Pulmonary artery endothelial cell (primary cell): ENCODE data around the gene APBB1IP. TPM values are rescaled to one million over a fixed set of nuclear protein-coding genes. Genes with fewer than 3 reads are reported as not detected.
"Not testable (repeated sequence)": the region's sequence is repeated elsewhere in the genome, so short reads cannot be mapped to it uniquely, and the experiment has no call there.

ENCODE experiments used
- DNase-seq: peaks from one replicate; pipeline ENCODE4 v3.0.0-alpha.2; 2011; ENCODE audit warnings: low read depth, low spot score
- total RNA-seq: library from RNA; depleted of rRNA; stranded (reverse); fragments of >200 nt; gene quantifications from 2 replicates; pipeline ENCODE4 v1.2.3, GENCODE V29; 2014

APBB1IP gene
- total RNA-seq, 1 donor from 2014 or later = not detected

DNA sequence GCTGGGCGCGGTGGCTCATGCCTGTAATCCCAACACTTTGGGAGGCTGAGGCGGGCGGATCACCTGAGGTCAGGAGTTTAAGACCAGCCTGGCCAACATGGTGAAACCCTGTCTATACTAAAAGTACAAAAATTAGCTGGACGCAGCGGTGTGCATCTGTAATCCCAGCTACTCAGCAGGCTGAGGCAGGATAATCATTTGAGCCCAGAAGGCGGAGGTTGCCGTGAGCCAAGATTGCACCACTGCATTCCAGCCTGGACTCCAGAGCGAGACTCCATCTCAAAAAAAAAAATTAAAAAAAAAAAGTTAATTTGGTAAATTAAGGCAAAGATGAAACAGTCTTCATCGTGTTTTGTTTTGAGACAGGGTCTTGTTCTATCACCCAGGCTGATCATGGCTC is 66.3 kb downstream of the APBB1IP start:
- not testable (repeated sequence) for DNase-seq

DNA sequence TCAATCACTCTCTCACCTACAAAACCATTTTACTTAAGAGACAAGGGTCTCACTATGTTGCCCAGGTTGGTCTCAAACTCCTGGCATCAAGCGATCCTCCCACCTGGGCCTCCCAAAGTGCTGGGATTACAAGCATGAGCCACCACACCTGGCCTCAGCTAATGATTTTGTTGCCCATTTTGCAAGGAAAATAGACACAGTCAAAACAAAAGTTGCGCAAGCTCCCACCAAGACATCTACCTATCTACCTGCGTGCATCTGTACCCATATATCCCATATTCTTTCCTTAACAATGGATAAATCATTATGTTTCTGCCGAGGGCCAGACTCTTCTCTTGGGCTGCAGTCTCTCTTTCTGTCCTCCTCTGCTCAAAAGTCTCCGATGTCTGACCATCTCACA is 67.3 kb downstream of the APBB1IP start:
- no peak for DNase-seq

DNA sequence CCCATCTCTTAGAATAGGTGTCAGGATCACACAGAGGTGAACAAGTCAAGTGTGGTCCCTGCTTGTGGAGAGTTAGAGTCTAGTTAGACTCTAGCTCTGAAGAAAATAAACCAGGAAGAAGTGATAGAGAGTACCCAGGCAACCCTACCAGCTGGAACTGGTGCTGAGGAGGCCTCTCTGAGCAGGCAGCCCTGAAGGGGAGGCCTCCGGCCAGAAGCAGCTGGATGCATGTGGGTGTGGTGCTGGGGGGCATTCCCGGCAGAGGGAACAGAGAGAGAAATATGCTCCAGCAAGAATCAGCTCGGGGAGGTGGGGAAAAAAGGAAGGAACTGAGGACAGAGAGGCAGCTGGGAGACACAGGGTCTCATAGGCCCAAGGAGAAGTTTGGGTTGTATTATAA is 68.6 kb downstream of the APBB1IP start:
- DNase-seq = no peak

DNA sequence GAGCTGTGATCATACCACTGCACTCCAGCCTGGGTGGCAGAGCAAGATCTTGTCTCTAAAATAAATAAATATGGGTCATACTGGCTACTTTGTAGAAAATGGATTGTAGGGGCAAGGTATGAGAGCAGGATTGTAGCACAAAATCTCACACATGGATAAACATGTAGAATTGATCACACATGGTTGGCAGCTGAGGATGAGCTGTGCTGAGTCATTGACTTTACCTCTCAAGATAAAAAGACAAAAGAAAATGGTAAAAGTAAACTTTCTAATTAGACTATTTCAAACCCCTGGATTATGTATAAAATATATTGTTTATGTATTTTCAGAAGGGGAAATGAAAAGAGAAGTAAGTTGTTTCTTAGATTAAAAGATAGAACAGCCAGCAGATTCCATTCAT is 69.3 kb downstream of the APBB1IP start:
- DNase-seq = no peak

GRCh38 chr10:26508016-26508415 is 69.9 kb downstream of the APBB1IP start:
- no peak for DNase-seq

GRCh38 chr10:26509307-26509706 is 71.2 kb downstream of the APBB1IP start:
- no peak for DNase-seq

- DNase-seq = no peak
Measured at GRCh38 chr10:26513101-26513500, 75.0 kb downstream of the APBB1IP start.

DNA sequence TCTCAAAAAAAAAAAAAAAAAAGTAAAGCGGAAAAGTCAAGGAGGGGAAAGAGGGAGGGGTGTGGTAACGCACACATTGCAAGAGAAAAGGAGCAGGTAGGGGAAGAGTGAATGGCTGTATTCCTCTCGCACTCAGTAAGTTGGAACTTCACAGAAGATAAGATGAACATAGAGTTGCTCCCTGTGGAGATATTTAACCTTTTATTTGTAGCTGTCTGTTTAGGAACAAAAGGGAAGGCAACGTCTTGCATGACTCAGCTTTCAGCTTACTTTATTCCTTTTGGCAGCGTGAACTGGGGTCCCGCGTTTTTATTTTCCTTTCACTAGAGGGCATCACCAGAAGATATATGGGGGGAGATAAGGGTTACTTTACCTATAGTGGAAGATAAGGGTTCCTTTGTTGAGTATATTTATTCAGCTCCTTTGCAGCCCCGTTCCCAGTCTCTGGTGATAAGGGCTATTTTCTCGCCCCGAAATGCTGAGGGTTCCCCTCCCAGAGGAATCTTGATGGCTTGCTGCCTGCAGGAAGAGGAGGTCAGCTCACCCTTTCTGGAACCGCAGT is 78.5 kb downstream of the APBB1IP start:
- no peak for DNase-seq

GRCh38 chr10:26517141-26517867 is 79.2 kb downstream of the APBB1IP start:
- DNase-seq = no peak

DNA sequence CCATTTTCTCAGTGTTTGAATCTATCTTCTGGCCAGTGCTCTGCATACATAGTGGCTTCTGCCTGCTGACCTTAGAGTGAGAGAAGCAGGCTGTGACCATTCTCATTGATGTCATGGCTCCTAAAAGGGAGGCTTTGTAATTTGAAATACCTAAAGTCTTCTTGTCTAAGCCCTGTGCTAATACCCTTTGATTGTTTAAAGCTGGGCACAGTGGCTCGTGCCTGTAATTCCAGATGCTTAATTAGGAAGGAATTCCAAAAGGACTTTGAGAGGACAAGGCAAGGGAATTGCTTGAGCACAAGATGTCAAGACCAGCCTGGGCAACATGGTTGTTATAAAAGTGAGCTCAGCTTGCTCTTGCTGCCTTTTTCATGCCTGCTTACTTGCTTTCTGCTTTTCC is 81.7 kb downstream of the APBB1IP start:
- no peak for DNase-seq

GRCh38 chr10:26520575-26520974 is 82.4 kb downstream of the APBB1IP start:
- DNase-seq = no peak

GRCh38 chr10:26524161-26524896 is 86.2 kb downstream of the APBB1IP start:
- no peak for DNase-seq

GRCh38 chr10:26525586-26525985 is 87.4 kb downstream of the APBB1IP start:
- DNase-seq = no peak

GRCh38 chr10:26527018-26527417 is 88.9 kb downstream of the APBB1IP start:
- DNase-seq = no peak

- no peak for DNase-seq
Measured at GRCh38 chr10:26528048-26528447, 89.9 kb downstream of the APBB1IP start.

GRCh38 chr10:26528715-26529393 is 90.7 kb downstream of the APBB1IP start:
- no peak for DNase-seq

DNA sequence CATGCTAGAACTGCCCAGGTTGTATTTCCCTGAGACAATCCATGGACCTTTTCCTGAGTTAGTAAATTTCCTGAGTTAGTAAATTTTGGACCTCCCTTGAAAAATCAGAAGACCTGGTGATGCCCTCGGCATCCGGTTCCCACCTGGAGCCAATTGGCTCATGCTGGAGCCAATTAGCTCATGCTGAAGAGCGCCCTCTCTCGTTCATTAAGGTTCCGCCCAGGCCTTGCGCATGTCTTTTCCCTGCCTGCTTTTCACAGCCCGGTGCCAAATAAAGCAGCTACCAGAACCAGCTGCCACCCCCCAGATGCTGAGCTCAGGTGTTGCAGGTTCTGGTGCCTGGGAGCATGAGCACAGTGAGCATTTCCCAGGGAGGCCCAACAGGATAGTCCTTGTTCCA is 96.2 kb downstream of the APBB1IP start:
- no peak for DNase-seq

DNA sequence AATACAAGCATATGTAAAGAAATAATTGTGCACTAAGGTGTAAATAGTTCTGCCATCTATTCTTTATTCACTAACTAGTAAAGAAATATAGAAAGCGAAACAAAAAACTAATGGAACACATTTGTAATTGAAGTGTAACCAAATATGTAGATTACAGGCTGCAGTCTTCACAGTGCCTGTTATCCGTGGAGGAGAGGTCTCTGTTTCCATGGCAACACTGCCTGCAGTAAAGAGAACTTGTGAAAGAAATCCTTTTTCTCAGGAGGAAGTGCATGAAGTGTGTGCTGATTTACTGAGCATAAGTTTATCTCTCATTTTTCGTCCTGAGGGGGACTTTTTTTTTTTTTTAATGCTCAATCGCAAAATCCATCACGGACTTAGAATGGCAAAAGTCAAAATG is 102.5 kb downstream of the APBB1IP start:
- no peak for DNase-seq

DNA sequence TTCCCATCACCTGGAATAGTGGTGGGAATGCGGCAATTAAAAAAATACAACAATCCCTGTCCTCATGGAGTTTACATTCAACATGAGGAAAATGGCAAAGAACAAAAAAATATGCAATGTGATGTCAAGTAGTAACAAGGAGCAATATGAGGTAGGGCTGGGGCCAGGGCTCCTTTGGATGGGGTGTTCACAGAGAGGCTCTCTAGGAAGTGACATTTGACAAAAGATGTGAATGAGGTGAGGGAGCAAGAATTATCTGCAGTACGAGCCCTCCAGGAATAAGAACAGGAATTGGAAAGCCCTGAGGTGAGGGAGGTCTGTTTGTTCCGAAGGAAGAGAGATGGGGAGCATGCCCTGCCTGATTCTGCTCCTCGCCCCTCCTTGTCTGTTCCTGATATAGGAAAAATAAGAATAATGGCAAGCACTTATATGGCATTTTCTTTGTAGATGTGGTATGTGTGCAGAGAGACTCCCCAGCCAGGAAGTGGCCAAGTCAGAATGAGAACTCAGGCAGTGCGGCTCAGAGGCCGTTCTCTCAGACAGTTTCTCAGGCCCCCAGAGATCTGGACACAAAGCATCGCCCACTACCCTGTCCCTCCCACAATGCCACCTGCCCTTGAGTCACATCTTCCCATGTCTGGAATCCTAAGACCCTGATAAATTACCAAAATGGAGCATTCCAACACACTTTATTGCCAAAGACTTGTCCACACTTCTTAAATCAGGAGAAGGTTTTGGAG is 105.6 kb downstream of the APBB1IP start:
- no peak for DNase-seq

DNA sequence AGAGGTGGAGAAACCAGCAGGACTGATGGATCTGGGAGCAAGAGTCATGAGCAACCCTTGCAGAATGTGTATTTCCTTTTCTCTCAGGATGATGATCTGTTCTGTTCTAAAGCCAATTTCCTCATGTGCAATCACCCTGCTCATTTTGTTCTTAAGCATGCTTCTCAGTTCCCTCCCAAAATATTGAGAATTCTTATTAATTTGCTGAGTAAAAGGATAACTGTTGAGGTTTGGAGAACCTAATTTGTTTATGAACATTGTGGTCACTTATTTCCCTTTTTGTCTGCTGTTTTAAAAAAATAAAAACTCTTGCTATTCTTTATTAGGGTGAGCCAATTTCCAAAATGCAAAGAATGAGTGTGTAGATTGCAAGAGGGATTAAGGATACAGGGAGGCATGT is 106.8 kb downstream of the APBB1IP start:
- DNase-seq = no peak

- DNase-seq = no peak
Measured at GRCh38 chr10:26550774-26551526, 112.8 kb downstream of the APBB1IP start.
